GM12878 (cell line): Measurements from ENCODE around the gene TMEM41A. TPM values are rescaled to one million over a fixed set of nuclear protein-coding genes. Genes with fewer than 3 reads are reported as not detected.

Source experiments
- ATAC-seq: fragments of 200-7000 bp; cut with Tn5 transposase; 3 replicates; pipeline ENCODE4 v1.9.1; 2020; ENCODE audit warnings: mild to moderate bottlenecking, moderate library complexity
- BruUV-seq: library from RNA; stranded (reverse); fragments of 400-500 nt; replicated peaks from 2 replicates; lab custom pipeline; 2021; lab: Mats Ljungman, UMichigan
- CTCF ChIA-PET: fragments of 300-600 bp; sonication (Branson Sonifier 250); formaldehyde crosslinking; extraction: SDS; loops from one replicate; lab custom pipeline; 2021; ENCODE audit warnings: inconsistent platforms; lab: Yijun Ruan, JAX
- POLR2A ChIA-PET: fragments of 350-600 bp; formaldehyde crosslinking; extraction: SDS; loops from one replicate; lab custom pipeline; 2021; ENCODE audit warnings: inconsistent platforms; lab: Charles Lee
- RAD21 ChIA-PET: fragments of 300-600 bp; sonication (Branson Sonifier 250); formaldehyde crosslinking; loops from one replicate; lab custom pipeline; 2023; ENCODE audit warnings: antibody characterized with exemption; ENCODE audit not compliant: unreplicated experiment; lab: Charles Lee
- SMC1A ChIA-PET: fragments of 300-600 bp; sonication (Branson Sonifier 250); formaldehyde crosslinking; loops from one replicate; lab custom pipeline; 2023; ENCODE audit not compliant: unreplicated experiment, uncharacterized antibody; lab: Charles Lee
- DNase-seq: peaks from one replicate; pipeline ENCODE4 v3.0.0-alpha.2; 2011; ENCODE audit warnings: low read depth, low spot score
- FAIRE-seq: peaks from 3 replicates; lab custom pipeline; 2011; peaks lifted over from hg19 to GRCh38; lab: Jason Lieb, UNC
- H2AFZ ChIP-seq: 2 replicates; pipeline ENCODE4 v1.6.0; 2011; ENCODE audit warnings: low read depth, low read length, control low read depth; ENCODE audit not compliant: control insufficient read depth
- H3K27ac ChIP-seq: 2 replicates; pipeline ENCODE4 v1.5.1; 2011; ENCODE audit warnings: control low read depth; ENCODE audit not compliant: control insufficient read depth, insufficient read depth
- H3K27me3 ChIP-seq, 2 experiments: replicated peaks in 1 of 2; 2 replicates each; pipeline versions ENCODE4 v1.6.0 to v1.6.1; 2011; ENCODE audit warnings: low read length in 1 of 2; ENCODE audit not compliant: control insufficient read depth in 2 of 2, insufficient read depth in 2 of 2
- H3K36me3 ChIP-seq, 2 experiments: 2 replicates each; pipeline ENCODE4 v1.5.1; 2011; ENCODE audit warnings: low read length in 1 of 2; ENCODE audit not compliant: control insufficient read depth in 2 of 2, insufficient read depth in 2 of 2
- H3K4me1 ChIP-seq: 2 replicates; pipeline ENCODE4 v1.6.1; 2011; ENCODE audit warnings: mild to moderate bottlenecking, low read length, moderate library complexity, mixed read lengths; ENCODE audit not compliant: control insufficient read depth, insufficient read depth
- H3K4me2 ChIP-seq: 2 replicates; pipeline ENCODE4 v1.6.0; 2011; ENCODE audit warnings: control low read depth; ENCODE audit not compliant: control insufficient read depth, insufficient read depth
- H3K4me3 ChIP-seq: fragments of 200-600 bp; sonication (generic); 2 replicates; pipeline ENCODE4 v1.5.1; 2016
- H3K79me2 ChIP-seq: 2 replicates; pipeline ENCODE4 v1.6.0; 2011; ENCODE audit warnings: low read length; ENCODE audit not compliant: control insufficient read depth, insufficient read depth
- H3K9ac ChIP-seq: 2 replicates; pipeline ENCODE4 v1.8.0; 2011; ENCODE audit warnings: low read length, control low read depth, mixed read lengths; ENCODE audit not compliant: control insufficient read depth, insufficient read depth
- H3K9me3 ChIP-seq: replicated peaks from 3 replicates; pipeline ENCODE4 v1.5.1; 2011; ENCODE audit warnings: mild to moderate bottlenecking, low read length; ENCODE audit not compliant: control insufficient read depth, insufficient read depth
- H4K20me1 ChIP-seq: 2 replicates; pipeline ENCODE4 v1.6.0; 2011; ENCODE audit not compliant: control insufficient read depth, insufficient read depth
- CBFB ChIP-seq: IDR thresholded peaks from 2 replicates; pipeline ENCODE4 v1.6.1; 2016; ENCODE audit warnings: antibody characterized with exemption, low read depth
- CBX3 ChIP-seq: fragments of 200-600 bp; sonication (generic); IDR thresholded peaks from 2 replicates; pipeline ENCODE4 v1.6.1; 2016; ENCODE audit warnings: low read depth, borderline replicate concordance
- PAX5 ChIP-seq: IDR thresholded peaks from 2 replicates; pipeline ENCODE4 v1.6.1; 2011; ENCODE audit warnings: low read depth, low read length, borderline replicate concordance
- POLR2AphosphoS5 ChIP-seq: IDR thresholded peaks from 2 replicates; pipeline ENCODE4 v1.6.1; 2011; ENCODE audit warnings: mild to moderate bottlenecking, low read length, inconsistent platforms
- RCOR1 ChIP-seq: conservative IDR thresholded peaks from 2 replicates; pipeline ENCODE4 v1.6.1; 2012; ENCODE audit warnings: low read depth, low read length, improper control_type of control experiment
- TBL1XR1 ChIP-seq: IDR thresholded peaks from 2 replicates; pipeline ENCODE4 v1.6.1; 2012; ENCODE audit warnings: low read depth, low read length, improper control_type of control experiment
- ZNF217 ChIP-seq: fragments of 450-650 bp; IDR thresholded peaks from 2 replicates; pipeline ENCODE4 v1.6.1; 2017; ENCODE audit warnings: antibody characterized with exemption, mild to moderate bottlenecking
- WGBS: methylation state at CpG from one replicate; pipeline ENCODE4 v1.1.6; 2016; ENCODE audit warnings: low lambda C conversion rate; ENCODE audit not compliant: insufficient replicate concordance, insufficient coverage; ENCODE audit errors: missing lambda C conversion rate; 5-methylcytosine and 5-hydroxymethylcytosine counted together
- in situ Hi-C: fragments of 300-500 bp; cut with MboI; formaldehyde crosslinking; loops from 9 replicates; pipeline ENCODE4 v1.14.3; 2018; ENCODE audit warnings: mixed read lengths
- intact Hi-C: fragments of 100-400 bp; cut with micrococcal nuclease; formaldehyde crosslinking; loops from one replicate; pipeline ENCODE4 v1.14.2; 2022; ENCODE audit not compliant: unreplicated experiment
- polyA plus RNA-seq, 11 experiments: library from polyadenylated mRNA; depleted of rRNA in 4 of 11; unstranded in 6 of 11; stranded (reverse) in 5 of 11; fragments of >200 nt; fragmentation: Nextera tagmentation in 4 of 11; fragmentation: Illumina TruSeq in 1 of 11; extraction: Ambion mirVana in 4 of 11; extraction: Trizol in 1 of 11; gene quantifications; 1 replicate in 1 of 11; 2 replicates in 10 of 11; pipeline versions ENCODE4 v1.2.1 to v1.2.3, GENCODE V29; 2011 to 2016; ENCODE audit warnings: inconsistent platforms in 2 of 11, missing spikeins in 2 of 11, low read depth in 1 of 11
- total RNA-seq, 4 experiments: library from RNA; depleted of rRNA in 3 of 4; stranded (reverse); fragments of >200 nt in 3 of 4; fragmentation: Illumina TruSeq in 1 of 4; extraction: Trizol in 1 of 4; gene quantifications; 2 replicates each; pipeline versions ENCODE4 v1.2.1 to v1.2.3, GENCODE V29; 2013 to 2021
- TF ChIP-seq, protein P1 (sequence below): fragments of 450-650 bp; formaldehyde crosslinking; IDR thresholded peaks from 2 replicates; pipeline ENCODE4 v1.4.0; 2020; ENCODE audit warnings: mild to moderate bottlenecking, moderate library complexity
- TF ChIP-seq, protein P2 (sequence below): IDR thresholded peaks from 2 replicates; pipeline ENCODE4 v1.6.1; 2011; ENCODE audit warnings: low read depth, low read length, improper control_type of control experiment, borderline replicate concordance
- TF ChIP-seq, protein P3 (sequence below): fragments of 450-650 bp; IDR thresholded peaks from 2 replicates; pipeline ENCODE4 v1.6.1; 2017; ENCODE audit warnings: mild to moderate bottlenecking, low read depth, inconsistent platforms; ENCODE audit not compliant: poor library complexity, severe bottlenecking
- TF ChIP-seq, protein P4 (sequence below): IDR thresholded peaks from 2 replicates; pipeline ENCODE4 v1.6.1; 2012; ENCODE audit warnings: improper control_type of control experiment, low read depth, low read length; ENCODE audit not compliant: insufficient replicate concordance

The TMEM41A gene
- total and polyA plus RNA-seq, 10 of the 15 experiments (the other 5 are each of a cell fraction or from before 2014, with no cell fraction given): 13.9 to 33.2 (median 21.8) TPM

DNA sequence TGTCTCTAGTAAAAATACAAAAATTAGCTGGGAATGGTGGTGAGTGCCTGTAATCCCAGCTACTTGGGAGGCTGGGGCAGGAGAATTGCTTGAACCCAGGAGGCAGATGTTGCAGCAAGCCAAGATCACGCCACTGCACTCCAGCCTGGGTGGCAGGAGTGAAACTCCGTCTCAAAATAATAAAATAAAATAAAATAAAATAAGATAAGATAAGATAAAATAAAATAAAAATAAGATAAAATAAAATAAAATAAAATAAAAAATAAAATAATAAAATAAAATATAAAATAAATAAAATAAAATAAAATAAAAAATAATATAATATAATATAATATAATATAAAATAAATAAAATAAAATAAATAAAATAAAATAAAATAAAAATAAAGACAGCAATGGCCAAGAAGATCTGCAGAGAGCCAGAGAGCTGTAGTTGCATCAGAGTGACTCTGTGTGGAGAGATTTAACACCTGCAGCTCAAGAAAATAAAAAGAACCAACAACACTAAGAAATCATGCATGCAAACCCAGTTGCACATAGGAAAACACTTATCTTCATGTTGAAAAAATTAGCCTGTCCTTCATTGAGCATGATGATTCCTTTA is 27.6 kb upstream of the TMEM41A start:
- ChIA-PET POLR2A (no interaction called here), CTCF (interaction anchor here (1.3 kb wide), 1 partner anchor 65 kb away, joined by 6 read pairs; no protein-coding TSS in a partner anchor), RAD21 (no interaction called here), SMC1A (interaction anchor here (1.3 kb wide), 1 partner anchor 8 kb away, joined by 3 read pairs; no protein-coding TSS in a partner anchor)
- H3K4me3 ChIP-seq: no peak overlapping the region
- WGBS: 46% methylated on average over 2 of the region's 2 CpGs
- H3K36me3 ChIP-seq: no peaks in the 10 kb centered on the region; a peak in 1 of 4 replicates
- no peak overlapping the region for H3K9ac ChIP-seq
- BruUV-seq: no TSS peak
- DNase-seq (no peak), FAIRE-seq (no peak), ATAC-seq (no peak)
- no peak overlapping the region for H3K4me2 ChIP-seq
- H3K4me1 ChIP-seq: no peaks in the 10 kb centered on the region
- intact Hi-C loops (no loop called here), in situ Hi-C loops (no loop called here)
- no peaks in the 10 kb centered on the region for H3K79me2 ChIP-seq
- H2AFZ ChIP-seq: no peak overlapping the region
- H4K20me1 ChIP-seq: no peaks in the 10 kb centered on the region
- H3K27ac ChIP-seq: no peak overlapping the region
- H3K9me3 ChIP-seq: no peaks in the 10 kb centered on the region
- H3K27me3 ChIP-seq: no peaks in the 10 kb centered on the region
- TF ChIP-seq CBX3 (no peak), ZNF217 (no peak), CBFB (no peak), TBL1XR1 (no peak), RCOR1 (no peak), POLR2AphosphoS5 (no peak), PAX5 (no peak)
- TF ChIP-seq, protein P1, sequence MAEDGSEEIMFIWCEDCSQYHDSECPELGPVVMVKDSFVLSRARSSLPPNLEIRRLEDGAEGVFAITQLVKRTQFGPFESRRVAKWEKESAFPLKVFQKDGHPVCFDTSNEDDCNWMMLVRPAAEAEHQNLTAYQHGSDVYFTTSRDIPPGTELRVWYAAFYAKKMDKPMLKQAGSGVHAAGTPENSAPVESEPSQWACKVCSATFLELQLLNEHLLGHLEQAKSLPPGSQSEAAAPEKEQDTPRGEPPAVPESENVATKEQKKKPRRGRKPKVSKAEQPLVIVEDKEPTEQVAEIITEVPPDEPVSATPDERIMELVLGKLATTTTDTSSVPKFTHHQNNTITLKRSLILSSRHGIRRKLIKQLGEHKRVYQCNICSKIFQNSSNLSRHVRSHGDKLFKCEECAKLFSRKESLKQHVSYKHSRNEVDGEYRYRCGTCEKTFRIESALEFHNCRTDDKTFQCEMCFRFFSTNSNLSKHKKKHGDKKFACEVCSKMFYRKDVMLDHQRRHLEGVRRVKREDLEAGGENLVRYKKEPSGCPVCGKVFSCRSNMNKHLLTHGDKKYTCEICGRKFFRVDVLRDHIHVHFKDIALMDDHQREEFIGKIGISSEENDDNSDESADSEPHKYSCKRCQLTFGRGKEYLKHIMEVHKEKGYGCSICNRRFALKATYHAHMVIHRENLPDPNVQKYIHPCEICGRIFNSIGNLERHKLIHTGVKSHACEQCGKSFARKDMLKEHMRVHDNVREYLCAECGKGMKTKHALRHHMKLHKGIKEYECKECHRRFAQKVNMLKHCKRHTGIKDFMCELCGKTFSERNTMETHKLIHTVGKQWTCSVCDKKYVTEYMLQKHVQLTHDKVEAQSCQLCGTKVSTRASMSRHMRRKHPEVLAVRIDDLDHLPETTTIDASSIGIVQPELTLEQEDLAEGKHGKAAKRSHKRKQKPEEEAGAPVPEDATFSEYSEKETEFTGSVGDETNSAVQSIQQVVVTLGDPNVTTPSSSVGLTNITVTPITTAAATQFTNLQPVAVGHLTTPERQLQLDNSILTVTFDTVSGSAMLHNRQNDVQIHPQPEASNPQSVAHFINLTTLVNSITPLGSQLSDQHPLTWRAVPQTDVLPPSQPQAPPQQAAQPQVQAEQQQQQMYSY (CRISPR knock-in tag): no peak
- TF ChIP-seq, protein P2, sequence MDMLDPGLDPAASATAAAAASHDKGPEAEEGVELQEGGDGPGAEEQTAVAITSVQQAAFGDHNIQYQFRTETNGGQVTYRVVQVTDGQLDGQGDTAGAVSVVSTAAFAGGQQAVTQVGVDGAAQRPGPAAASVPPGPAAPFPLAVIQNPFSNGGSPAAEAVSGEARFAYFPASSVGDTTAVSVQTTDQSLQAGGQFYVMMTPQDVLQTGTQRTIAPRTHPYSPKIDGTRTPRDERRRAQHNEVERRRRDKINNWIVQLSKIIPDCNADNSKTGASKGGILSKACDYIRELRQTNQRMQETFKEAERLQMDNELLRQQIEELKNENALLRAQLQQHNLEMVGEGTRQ: no peak
- TF ChIP-seq, protein P3, sequence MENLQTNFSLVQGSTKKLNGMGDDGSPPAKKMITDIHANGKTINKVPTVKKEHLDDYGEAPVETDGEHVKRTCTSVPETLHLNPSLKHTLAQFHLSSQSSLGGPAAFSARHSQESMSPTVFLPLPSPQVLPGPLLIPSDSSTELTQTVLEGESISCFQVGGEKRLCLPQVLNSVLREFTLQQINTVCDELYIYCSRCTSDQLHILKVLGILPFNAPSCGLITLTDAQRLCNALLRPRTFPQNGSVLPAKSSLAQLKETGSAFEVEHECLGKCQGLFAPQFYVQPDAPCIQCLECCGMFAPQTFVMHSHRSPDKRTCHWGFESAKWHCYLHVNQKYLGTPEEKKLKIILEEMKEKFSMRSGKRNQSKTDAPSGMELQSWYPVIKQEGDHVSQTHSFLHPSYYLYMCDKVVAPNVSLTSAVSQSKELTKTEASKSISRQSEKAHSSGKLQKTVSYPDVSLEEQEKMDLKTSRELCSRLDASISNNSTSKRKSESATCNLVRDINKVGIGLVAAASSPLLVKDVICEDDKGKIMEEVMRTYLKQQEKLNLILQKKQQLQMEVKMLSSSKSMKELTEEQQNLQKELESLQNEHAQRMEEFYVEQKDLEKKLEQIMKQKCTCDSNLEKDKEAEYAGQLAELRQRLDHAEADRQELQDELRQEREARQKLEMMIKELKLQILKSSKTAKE: no peak
- TF ChIP-seq, protein P4, sequence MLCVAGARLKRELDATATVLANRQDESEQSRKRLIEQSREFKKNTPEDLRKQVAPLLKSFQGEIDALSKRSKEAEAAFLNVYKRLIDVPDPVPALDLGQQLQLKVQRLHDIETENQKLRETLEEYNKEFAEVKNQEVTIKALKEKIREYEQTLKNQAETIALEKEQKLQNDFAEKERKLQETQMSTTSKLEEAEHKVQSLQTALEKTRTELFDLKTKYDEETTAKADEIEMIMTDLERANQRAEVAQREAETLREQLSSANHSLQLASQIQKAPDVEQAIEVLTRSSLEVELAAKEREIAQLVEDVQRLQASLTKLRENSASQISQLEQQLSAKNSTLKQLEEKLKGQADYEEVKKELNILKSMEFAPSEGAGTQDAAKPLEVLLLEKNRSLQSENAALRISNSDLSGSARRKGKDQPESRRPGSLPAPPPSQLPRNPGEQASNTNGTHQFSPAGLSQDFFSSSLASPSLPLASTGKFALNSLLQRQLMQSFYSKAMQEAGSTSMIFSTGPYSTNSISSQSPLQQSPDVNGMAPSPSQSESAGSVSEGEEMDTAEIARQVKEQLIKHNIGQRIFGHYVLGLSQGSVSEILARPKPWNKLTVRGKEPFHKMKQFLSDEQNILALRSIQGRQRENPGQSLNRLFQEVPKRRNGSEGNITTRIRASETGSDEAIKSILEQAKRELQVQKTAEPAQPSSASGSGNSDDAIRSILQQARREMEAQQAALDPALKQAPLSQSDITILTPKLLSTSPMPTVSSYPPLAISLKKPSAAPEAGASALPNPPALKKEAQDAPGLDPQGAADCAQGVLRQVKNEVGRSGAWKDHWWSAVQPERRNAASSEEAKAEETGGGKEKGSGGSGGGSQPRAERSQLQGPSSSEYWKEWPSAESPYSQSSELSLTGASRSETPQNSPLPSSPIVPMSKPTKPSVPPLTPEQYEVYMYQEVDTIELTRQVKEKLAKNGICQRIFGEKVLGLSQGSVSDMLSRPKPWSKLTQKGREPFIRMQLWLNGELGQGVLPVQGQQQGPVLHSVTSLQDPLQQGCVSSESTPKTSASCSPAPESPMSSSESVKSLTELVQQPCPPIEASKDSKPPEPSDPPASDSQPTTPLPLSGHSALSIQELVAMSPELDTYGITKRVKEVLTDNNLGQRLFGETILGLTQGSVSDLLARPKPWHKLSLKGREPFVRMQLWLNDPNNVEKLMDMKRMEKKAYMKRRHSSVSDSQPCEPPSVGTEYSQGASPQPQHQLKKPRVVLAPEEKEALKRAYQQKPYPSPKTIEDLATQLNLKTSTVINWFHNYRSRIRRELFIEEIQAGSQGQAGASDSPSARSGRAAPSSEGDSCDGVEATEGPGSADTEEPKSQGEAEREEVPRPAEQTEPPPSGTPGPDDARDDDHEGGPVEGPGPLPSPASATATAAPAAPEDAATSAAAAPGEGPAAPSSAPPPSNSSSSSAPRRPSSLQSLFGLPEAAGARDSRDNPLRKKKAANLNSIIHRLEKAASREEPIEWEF: no peak
